ENCODE data around the gene HPF1.

DNA sequence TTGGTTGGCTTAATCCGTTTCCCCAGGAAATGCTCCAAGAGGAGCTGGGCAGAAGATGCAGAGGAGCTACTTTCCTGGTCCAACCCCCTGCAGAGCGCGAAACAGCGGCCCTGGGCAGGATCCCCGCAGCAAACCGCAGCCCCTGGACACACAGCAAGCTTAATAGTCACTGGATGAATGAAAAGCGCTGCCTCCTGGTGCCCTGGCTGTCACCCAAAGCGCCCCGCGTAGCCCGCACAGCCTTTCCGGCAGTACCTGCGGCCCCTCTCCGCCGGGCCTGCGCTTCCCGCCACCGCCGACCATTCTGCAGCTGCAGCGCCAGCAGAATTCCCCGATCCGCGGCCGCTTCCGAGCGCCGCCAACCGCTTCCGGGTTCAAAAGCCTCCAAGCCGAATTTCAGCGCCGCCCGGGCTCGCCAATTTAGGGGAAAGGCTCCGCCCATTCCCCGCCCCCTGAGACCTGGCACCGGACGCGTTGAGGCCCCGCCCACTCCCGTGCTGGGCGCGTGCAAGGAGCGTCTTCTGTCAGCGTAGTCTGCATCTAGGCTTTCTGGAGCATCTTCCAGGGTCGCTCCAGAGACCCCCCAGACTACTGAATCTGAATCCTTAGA, at the start of gene HPF1:
- TF ChIP-seq, protein P1, sequence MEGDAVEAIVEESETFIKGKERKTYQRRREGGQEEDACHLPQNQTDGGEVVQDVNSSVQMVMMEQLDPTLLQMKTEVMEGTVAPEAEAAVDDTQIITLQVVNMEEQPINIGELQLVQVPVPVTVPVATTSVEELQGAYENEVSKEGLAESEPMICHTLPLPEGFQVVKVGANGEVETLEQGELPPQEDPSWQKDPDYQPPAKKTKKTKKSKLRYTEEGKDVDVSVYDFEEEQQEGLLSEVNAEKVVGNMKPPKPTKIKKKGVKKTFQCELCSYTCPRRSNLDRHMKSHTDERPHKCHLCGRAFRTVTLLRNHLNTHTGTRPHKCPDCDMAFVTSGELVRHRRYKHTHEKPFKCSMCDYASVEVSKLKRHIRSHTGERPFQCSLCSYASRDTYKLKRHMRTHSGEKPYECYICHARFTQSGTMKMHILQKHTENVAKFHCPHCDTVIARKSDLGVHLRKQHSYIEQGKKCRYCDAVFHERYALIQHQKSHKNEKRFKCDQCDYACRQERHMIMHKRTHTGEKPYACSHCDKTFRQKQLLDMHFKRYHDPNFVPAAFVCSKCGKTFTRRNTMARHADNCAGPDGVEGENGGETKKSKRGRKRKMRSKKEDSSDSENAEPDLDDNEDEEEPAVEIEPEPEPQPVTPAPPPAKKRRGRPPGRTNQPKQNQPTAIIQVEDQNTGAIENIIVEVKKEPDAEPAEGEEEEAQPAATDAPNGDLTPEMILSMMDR (IDR thresholded peaks at IDR 0.05; ENCODE audit: low read depth, low read length, missing input control), result no peak
- TF ChIP-seq, protein P2, sequence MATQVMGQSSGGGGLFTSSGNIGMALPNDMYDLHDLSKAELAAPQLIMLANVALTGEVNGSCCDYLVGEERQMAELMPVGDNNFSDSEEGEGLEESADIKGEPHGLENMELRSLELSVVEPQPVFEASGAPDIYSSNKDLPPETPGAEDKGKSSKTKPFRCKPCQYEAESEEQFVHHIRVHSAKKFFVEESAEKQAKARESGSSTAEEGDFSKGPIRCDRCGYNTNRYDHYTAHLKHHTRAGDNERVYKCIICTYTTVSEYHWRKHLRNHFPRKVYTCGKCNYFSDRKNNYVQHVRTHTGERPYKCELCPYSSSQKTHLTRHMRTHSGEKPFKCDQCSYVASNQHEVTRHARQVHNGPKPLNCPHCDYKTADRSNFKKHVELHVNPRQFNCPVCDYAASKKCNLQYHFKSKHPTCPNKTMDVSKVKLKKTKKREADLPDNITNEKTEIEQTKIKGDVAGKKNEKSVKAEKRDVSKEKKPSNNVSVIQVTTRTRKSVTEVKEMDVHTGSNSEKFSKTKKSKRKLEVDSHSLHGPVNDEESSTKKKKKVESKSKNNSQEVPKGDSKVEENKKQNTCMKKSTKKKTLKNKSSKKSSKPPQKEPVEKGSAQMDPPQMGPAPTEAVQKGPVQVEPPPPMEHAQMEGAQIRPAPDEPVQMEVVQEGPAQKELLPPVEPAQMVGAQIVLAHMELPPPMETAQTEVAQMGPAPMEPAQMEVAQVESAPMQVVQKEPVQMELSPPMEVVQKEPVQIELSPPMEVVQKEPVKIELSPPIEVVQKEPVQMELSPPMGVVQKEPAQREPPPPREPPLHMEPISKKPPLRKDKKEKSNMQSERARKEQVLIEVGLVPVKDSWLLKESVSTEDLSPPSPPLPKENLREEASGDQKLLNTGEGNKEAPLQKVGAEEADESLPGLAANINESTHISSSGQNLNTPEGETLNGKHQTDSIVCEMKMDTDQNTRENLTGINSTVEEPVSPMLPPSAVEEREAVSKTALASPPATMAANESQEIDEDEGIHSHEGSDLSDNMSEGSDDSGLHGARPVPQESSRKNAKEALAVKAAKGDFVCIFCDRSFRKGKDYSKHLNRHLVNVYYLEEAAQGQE (IDR thresholded peaks at IDR 0.05), result peak; percentile 73
- TF ChIP-seq RXRA (IDR thresholded peaks at IDR 0.05), result peak; percentile 80 to 87
- peak; percentile 28 to 46 for TF ChIP-seq RAD21 (IDR thresholded peaks at IDR 0.05)
- TF ChIP-seq FOXA1 (IDR thresholded peaks at IDR 0.05), result peak; percentile 50
- peak; percentile 26 to 83 for TF ChIP-seq GABPA (IDR thresholded peaks at IDR 0.05 in 1 of 2, conservative IDR thresholded peaks at IDR 0.05 in 1 of 2)
- TF ChIP-seq, protein P3, sequence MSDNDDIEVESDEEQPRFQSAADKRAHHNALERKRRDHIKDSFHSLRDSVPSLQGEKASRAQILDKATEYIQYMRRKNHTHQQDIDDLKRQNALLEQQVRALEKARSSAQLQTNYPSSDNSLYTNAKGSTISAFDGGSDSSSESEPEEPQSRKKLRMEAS (IDR thresholded peaks at IDR 0.05), result peak; percentile 78
- TF ChIP-seq SP1 (IDR thresholded peaks at IDR 0.05), result peak; percentile 75

Data from liver (tissue), 3 donors.